ENCODE data around the gene PLAU.
"Not testable (repeated sequence)": the region's sequence is repeated elsewhere in the genome, so short reads cannot be mapped to it uniquely, and the experiment has no call there.

PLAU gene

DNA sequence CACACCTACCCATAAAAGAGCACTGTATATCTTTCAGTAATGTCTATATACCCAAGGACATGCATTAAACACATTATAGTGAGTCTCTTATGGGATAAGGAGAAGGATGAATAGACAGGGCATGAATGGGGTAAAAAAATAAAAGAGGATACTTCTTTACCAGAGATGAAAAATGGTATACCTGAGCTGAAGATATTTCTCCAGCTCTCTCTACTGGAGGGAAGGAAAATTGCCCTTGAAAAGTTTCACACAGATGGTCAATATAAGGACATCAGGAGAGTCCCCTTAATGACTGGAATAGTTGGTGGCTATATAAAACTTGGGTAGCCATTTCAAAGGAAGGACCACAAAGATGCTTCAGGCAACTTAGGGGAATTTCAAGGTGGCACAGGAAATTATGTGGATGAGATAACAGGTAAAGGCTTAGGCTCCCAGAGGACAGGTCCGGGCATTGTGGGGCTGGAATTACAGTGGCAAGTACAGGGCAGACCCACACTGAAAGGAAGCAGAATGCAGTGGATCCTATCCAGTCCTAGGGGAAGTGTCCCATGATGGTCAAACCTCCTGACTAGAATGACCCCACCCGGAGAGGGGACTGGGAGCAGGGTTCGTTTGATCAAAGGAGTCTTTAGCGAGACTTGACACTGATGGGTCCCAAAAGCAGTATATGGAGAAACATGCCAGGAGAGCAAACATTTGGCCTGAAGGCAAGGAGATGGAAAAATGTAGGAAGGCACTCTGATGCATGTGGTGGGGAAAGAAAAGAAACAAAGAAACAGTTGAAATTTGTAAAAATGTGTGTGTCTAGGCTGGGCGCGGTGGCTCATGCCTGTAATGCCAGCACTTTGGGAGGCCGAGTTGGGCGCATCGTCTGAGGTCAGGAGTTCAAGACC is 35.6 kb downstream of the PLAU start:
- FAIRE-seq (no peak), DNase-seq (ENCODE audit: insufficient read length, low spot score) (no peak)

DNA sequence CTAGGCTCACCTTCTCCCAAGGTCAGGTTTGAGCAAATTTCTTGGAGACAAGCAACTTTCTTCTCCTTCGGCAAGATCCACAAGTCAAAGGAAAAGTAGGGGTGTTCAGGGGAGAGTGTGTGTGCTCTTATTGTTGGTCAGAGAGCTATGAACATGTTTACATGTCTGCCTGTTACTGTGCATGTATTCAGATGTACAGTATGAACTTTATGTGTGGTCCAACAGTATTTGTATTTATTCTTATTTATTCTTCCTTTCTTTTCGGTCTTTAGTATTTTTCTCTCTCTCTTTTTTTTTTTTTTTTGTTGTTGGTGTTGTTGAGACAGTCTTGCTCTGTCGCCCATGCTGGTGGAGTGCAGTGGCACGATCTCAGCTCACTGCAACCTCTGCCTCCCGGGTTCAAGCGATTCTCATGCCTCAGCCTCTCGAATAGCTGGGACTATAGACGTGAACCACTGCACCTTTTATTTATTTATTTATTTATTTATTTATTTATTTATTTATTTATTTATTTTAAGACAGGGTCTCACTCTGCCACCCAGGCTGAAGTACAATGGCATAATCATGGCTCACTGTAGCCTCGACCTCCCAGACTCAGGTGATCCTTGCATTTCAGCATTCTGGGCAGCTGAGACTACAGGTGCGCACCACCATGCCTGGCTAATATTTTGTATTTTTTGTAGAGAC is 38.2 kb downstream of the PLAU start:
- FAIRE-seq (no peak), DNase-seq (ENCODE audit: insufficient read length, low spot score) (no peak)

DNA sequence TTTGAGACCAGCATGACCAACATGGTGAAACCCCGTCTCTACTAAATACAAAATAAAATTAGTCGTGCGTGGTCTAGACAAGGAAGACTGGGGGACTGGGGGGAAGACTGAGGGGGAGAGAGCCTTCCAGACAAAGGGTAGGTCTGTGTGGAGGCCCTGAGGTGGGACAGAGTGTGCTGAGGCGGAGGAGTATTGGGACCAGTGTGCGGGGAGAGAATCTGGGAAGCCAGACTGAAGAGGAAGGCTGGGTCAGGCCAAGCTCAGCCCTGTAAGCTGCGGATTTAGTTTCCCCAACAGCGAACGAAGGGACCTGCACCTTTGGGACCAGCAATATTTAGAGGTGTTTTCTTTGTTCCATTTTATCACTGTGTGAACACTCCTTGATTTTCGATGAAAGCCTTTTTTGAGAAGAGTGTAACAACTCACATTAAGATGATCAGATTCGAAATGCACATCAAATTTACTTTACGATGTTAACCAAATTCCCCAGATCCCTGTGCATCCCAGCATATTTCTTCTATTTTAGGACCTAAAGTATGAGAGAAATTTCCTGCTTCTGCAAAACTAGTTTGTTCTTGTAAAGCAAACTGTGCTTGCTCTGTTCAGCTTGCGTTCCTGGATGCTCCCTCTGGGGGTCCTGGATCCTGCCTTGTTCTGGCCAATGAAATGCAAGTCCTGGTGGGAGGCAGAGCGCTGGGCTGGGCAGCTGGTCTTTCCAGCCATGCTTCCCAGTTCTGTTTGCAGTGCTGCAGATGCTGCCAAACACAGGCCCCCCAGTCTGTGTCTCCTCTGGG is 39.4 kb downstream of the PLAU start:
- no peak for FAIRE-seq
- DNase-seq (ENCODE audit: insufficient read length, low spot score): no peak

DNA sequence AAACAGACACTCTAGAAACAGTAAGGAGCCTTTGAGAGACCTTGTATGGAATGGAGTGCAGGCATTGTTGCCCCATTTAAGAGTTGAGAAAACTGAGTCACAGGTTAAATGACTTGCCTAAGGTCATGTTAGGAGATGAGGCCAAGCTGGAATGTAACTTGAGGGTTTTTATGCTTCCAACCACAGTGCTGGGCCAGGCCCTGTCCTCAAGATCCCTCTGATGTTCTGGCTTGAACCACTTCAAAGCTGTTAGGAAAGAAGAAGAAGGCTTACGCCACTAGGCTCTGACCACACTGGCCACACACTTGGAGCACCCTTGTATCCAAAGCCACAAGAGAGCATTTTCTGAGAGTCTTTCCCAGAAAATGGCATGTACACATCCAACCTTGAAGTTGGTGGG is 42.7 kb downstream of the PLAU start:
- DNase-seq (ENCODE audit: insufficient read length, low spot score) (no peak), FAIRE-seq (no peak)

DNA sequence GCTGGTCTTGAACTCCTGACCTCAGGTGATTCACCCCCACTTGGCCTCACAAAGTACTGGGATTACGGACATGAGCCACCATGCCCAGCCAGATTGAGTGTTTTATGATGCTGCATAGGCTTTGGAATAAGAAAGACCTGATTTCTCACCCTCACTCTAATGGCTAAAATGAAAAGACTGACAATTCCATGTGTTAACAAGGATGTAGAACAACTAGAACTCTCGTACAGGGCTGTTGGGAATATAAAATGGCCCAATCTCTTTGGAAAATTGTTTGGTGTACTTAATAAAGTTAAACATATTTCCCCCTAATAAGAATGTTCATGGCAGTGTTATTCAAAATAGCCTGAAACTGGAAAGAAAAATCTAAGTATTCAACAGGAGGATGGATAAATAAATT is 43.8 kb downstream of the PLAU start:
- FAIRE-seq: no peak
- DNase-seq (ENCODE audit: insufficient read length, low spot score): no peak

DNA sequence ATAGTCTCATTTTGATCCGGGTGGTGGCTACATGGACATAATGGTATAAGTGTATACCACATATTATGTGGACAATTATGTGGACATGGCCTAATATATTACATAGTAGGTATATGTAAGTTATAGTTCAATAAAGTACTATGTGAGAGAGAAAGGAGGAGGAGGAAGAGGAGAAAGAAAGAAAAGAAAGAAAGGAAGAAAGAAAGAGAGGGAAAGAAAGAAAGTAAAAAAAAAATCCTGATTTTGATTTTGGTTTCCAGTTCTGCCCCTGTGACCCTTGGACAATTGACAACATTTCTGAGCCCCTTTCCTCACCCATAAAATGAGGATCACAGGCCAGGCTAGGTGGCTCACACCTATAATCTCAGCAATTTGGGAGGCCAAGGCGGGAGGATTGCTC is 44.8 kb downstream of the PLAU start:
- FAIRE-seq (no peak), DNase-seq (ENCODE audit: insufficient read length, low spot score) (no peak)

DNA sequence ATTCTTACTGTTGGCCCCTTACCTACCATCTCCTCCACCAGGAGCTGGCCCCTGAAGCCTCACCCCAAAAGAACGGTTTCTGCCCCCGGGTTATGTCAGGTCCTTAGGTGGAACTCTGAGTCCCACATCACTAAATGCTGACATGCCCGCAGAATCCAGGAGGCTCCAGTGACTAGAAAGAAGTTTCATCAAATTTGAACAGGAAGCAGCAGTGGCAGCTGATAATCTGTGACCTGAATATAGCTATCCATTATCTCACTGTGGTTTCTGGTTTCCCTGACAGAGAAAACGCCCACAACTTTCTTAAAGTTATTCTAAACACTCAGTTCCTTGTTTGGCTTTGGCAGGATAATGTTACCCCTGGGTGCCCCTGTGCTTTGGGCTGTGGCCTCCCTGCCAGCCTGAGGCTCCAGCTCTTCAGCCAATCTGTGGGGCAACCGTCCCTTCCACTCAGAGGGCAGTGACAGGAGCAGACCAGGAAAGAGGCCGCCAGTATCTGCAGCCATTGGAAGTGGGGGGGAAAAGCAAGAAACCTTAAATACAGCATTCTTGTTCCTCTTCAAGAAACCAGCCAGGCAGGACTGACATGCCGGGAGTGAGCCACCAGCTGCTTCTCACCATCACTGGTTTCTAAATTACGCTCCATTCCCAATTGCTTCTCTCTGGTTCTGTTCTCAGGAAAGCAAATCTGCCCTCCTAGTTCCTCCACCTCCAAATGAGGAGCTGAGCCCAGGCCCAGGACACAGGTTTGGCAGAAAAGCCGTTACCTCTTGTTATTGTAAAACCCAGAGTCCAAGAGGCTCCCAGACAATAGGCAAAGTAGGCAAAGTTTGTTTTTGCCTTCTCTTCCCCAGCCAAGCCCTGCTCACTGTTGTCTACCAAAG is 45.8 kb downstream of the PLAU start:
- DNase-seq (ENCODE audit: insufficient read length, low spot score): peak; percentile 45
- FAIRE-seq: no peak

DNA sequence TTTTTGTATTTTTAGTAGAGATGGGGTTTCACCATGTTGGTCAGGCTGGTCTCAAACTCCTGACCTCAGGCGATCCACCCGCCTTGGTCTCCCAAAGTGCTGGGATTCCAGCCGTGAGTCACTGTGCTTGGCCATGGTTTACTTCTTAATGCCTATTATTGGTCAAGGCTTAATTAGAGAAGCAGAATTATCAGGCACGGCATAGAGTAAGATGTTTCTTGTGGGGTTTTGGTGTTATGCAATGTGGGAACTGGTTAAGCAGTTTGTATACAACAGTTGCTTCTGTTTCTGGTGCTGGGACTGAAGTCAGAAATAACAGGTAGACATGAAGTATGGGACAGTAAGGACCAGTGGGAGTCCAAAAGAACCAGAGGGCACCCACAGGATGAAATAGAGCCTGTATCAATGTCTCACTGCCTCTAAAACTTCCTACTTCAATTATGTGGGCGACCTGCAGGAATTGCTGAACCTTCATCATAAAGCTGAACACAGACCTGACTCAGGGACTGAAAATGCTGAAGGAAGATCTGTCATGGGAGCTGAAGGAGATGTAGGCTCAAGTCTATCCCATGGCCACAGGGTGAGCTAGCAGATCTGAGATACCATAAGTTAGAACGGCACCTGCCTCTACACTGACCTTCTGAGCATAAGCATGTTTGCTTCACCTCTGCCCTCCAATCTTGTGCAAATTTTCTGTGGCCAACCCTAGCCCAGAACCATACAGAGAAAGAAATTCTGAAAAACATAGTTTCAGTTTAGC is 48.7 kb downstream of the PLAU start:
- no peak for DNase-seq (ENCODE audit: insufficient read length, low spot score)
- FAIRE-seq: no peak

DNA sequence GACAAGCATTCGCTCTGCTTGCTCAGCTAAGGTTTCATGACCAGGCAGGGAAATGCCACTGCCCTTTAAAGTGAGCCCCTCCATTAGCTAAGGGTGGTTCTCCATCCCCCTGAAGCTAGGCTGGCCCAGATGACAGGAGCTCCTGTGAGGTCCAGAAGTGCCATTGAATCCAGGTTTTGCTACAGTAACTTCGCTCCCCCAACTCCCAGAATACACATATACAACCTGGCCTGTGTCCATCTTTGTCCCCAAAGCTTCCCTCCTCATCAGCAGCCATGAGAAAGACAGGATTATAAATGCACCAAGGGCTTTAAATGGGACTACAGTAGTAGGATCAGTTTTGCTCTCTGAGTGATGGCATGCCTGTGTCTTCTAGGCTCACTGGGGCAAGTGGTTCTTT is 51.5 kb downstream of the PLAU start:
- DNase-seq (ENCODE audit: insufficient read length, low spot score) (no peak), FAIRE-seq (no peak)

DNA sequence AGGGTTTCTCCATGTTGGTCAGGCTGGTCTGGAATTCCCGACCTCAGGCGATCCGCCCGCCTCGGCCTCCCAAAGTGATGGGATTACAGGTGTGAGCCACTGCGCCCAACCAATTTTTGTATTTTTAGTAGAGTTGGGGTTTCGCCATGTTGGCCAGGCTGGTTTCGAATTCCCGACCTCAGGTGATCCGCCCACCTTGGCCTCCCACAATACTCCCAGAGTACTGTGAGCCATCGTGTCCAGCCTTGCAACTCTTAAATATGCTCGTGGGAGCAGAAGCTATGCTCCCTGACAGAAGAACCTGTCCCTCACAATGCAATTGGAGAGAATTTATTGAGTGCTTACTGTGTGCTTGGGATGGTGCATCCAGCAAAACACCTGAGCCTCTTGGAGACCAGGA is 52.6 kb downstream of the PLAU start:
- not testable (repeated sequence) for DNase-seq (ENCODE audit: insufficient read length, low spot score); FAIRE-seq

DNA sequence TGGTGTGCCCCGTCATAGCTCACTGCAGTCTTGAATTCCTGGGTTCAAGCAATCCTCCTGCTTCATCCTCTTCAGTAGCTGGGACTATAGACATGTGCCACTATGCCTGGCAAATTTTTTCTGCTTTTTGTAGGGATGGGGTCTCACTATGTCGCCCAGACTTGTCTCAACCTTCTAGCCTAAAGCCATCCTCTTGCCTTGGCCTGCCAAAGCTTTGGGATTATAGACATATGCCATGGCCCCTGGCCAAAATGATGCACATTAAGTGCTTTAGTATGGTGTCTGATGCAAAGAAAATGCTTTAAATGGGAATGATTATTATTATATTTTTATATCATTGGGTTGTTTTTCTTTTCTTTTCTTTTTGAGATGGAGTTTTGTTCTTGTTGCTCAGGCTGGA is 53.8 kb downstream of the PLAU start:
- FAIRE-seq (no peak), DNase-seq (ENCODE audit: insufficient read length, low spot score) (no peak)

DNA sequence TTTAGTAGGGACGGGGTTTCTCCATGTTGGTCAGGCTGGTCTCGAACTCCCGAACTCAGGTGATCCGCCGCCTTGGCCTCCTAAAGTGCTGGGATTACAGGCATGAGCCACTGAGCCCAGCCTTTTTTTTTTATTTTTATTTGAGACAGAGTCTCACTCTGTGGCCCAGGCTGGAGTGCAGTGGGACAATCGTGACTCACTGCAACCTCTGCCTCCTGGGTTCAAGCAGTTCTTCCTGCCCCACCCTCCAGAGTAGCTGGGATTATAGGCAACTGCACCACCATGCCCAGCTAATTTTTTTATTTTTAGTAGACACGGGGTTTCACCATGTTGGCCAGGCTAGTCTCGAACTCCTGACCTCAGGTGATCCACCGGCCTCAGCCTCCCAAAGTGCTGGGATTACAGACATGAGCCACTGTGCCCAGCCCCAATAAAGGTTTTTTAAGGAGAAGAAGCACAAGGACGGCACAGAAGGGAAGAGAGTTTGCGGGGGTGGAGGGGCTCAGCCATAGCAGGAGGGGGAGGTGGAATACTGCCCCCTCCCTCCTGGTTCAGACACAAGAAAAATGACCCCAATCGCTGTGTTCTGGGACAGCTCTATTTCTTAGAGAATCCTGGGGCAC is 54.4 kb downstream of the PLAU start:
- DNase-seq (ENCODE audit: insufficient read length, low spot score): not testable (repeated sequence)

DNA sequence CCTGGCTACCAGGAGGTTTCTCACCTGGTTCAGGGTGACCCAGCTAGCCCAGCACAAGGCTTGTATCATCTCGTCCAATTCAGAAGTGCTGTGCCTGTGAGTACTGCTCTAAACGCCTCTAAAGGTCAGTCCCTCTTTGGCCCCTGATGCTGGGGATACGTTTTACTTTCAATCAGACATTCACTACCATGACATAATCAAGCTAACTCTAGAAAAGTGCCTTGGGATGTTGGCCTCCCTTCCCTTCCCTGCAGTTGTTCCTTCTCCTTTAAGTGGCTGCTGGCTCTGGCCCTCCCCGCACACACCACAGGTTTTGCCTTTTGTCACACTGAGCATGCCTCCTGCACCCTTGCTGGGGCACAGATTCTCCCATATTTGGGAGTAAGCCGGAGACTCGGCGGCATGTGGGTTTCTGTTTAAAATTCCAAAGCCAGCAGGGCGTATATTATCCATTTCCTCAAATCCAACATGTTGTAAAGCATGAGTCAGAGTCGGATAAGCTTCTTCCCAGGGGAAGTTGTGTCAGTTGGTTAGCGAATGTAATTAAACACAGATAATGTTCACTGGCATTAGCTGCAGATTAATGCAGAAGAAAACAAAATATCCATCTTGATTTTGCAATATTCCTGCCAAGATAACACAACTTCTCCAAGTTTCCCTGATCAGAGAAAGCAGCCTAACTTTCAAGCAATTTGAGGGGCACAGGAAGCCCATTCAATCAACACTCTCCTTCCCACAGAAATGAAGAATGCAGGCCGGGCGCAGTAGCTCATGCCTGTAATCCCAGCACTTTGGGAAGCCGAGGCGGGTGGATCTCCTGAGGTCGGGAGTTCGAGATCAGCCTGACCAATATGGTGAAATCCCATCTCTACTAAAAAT is 55.2 kb downstream of the PLAU start:
- DNase-seq (ENCODE audit: insufficient read length, low spot score): peak; percentile 72
- peak; percentile 51 for FAIRE-seq

More for the DNA sequence above, 54.4 kb downstream of the PLAU start:
- not testable (repeated sequence) for FAIRE-seq

DNA sequence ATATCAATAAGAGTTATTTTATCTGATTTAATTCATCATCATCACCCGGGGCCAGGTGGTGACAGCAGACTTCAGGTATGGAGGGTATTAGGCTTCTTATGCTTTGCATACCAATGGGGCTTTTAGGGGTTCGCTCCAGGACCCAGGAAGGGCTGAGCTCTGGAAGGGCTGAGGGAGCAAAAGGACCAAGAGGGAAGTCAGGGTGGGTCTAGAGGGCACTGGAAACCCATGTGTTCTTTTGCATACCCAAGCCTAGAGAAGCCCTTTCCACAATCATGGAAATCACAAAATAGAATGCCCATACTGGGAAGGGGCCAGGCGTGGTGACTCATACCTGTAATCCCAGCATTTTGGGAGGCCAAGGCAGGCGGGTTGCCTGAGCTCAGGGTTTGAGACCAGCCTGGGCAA is 56.1 kb downstream of the PLAU start:
- FAIRE-seq (no peak), DNase-seq (ENCODE audit: insufficient read length, low spot score) (no peak)
